ENCODE data around the gene SPAG7.

DNA sequence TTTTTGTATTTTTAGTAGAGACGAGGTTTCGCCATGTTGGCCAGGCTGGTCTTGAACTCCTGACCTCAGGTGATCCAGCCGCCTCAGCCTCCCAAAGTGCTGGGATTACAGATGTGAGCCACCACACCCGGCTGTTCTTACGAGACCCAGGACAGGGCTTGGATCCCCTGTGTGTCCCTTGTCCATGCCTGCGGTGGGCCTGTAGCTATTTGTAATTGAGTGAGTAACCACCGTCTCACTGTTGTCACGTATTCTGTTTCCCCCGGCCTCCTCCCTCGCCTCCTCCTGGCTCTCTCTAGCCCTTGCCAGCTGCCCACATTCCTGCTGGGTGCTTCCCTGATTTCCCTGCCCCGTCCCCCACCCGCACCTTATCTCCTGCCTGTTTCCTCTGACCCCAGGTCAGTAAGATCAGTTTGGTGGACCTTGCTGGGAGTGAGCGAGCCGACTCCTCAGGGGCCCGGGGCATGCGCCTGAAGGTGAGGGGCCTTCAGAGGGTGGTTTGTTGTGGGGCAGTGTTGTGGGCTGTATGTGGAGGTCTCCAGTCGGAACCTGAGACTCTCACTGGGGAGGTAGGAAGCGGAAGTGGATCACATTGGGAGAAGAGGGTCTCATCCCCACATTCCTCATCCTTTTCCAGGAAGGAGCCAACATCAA is 35.7 kb upstream of the SPAG7 start:
- TF ChIP-seq TEAD4 (CRISPR knock-in tag; IDR thresholded peaks at IDR 0.05), result no peak
- no peak for TF ChIP-seq ZNF416 (CRISPR knock-in tag; IDR thresholded peaks at IDR 0.05)
- TF ChIP-seq, protein P1, sequence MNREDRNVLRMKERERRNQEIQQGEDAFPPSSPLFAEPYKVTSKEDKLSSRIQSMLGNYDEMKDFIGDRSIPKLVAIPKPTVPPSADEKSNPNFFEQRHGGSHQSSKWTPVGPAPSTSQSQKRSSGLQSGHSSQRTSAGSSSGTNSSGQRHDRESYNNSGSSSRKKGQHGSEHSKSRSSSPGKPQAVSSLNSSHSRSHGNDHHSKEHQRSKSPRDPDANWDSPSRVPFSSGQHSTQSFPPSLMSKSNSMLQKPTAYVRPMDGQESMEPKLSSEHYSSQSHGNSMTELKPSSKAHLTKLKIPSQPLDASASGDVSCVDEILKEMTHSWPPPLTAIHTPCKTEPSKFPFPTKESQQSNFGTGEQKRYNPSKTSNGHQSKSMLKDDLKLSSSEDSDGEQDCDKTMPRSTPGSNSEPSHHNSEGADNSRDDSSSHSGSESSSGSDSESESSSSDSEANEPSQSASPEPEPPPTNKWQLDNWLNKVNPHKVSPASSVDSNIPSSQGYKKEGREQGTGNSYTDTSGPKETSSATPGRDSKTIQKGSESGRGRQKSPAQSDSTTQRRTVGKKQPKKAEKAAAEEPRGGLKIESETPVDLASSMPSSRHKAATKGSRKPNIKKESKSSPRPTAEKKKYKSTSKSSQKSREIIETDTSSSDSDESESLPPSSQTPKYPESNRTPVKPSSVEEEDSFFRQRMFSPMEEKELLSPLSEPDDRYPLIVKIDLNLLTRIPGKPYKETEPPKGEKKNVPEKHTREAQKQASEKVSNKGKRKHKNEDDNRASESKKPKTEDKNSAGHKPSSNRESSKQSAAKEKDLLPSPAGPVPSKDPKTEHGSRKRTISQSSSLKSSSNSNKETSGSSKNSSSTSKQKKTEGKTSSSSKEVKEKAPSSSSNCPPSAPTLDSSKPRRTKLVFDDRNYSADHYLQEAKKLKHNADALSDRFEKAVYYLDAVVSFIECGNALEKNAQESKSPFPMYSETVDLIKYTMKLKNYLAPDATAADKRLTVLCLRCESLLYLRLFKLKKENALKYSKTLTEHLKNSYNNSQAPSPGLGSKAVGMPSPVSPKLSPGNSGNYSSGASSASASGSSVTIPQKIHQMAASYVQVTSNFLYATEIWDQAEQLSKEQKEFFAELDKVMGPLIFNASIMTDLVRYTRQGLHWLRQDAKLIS (CRISPR knock-in tag; IDR thresholded peaks at IDR 0.05; ENCODE audit: borderline replicate concordance), result no peak
- TF ChIP-seq, protein P2, sequence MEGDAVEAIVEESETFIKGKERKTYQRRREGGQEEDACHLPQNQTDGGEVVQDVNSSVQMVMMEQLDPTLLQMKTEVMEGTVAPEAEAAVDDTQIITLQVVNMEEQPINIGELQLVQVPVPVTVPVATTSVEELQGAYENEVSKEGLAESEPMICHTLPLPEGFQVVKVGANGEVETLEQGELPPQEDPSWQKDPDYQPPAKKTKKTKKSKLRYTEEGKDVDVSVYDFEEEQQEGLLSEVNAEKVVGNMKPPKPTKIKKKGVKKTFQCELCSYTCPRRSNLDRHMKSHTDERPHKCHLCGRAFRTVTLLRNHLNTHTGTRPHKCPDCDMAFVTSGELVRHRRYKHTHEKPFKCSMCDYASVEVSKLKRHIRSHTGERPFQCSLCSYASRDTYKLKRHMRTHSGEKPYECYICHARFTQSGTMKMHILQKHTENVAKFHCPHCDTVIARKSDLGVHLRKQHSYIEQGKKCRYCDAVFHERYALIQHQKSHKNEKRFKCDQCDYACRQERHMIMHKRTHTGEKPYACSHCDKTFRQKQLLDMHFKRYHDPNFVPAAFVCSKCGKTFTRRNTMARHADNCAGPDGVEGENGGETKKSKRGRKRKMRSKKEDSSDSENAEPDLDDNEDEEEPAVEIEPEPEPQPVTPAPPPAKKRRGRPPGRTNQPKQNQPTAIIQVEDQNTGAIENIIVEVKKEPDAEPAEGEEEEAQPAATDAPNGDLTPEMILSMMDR (IDR thresholded peaks at IDR 0.05), result no peak
- no peak for TF ChIP-seq ETV6 (CRISPR knock-in tag; IDR thresholded peaks at IDR 0.05)
- no peak for TF ChIP-seq JUN (CRISPR knock-in tag; IDR thresholded peaks at IDR 0.05)
- TF ChIP-seq, protein P3, sequence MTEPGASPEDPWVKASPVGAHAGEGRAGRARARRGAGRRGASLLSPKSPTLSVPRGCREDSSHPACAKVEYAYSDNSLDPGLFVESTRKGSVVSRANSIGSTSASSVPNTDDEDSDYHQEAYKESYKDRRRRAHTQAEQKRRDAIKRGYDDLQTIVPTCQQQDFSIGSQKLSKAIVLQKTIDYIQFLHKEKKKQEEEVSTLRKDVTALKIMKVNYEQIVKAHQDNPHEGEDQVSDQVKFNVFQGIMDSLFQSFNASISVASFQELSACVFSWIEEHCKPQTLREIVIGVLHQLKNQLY (CRISPR knock-in tag; IDR thresholded peaks at IDR 0.05), result no peak
- TF ChIP-seq, protein P4, sequence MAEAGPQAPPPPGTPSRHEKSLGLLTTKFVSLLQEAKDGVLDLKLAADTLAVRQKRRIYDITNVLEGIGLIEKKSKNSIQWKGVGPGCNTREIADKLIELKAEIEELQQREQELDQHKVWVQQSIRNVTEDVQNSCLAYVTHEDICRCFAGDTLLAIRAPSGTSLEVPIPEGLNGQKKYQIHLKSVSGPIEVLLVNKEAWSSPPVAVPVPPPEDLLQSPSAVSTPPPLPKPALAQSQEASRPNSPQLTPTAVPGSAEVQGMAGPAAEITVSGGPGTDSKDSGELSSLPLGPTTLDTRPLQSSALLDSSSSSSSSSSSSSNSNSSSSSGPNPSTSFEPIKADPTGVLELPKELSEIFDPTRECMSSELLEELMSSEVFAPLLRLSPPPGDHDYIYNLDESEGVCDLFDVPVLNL (CRISPR knock-in tag; IDR thresholded peaks at IDR 0.05; ENCODE audit: borderline replicate concordance, low read depth), result no peak
- TF ChIP-seq CREB1 (CRISPR knock-in tag; IDR thresholded peaks at IDR 0.05), result no peak
- no peak for TF ChIP-seq SMAD3 (CRISPR knock-in tag; IDR thresholded peaks at IDR 0.05; ENCODE audit: borderline replicate concordance)
- TF ChIP-seq NFE2L1 (CRISPR knock-in tag; IDR thresholded peaks at IDR 0.05), result no peak
- TF ChIP-seq MXD4 (CRISPR knock-in tag; IDR thresholded peaks at IDR 0.05; ENCODE audit: borderline replicate concordance), result no peak
- TF ChIP-seq NFYB (CRISPR knock-in tag; conservative IDR thresholded peaks at IDR 0.05; ENCODE audit: low read depth), result no peak
